ENCODE data around the gene TMEM30A. TPM values are rescaled to one million over a fixed set of nuclear protein-coding genes. Genes with fewer than 3 reads are reported as not detected.

TMEM30A gene
- polyA plus RNA-seq, 1 donor: 56.1 TPM

GRCh38 chr6:75217193-75217592 is 67.4 kb downstream of the TMEM30A start:
- no peak for DNase-seq (ENCODE audit: low read depth)

GRCh38 chr6:75215291-75215690 is 69.3 kb downstream of the TMEM30A start:
- DNase-seq (ENCODE audit: low read depth): no peak

- DNase-seq (ENCODE audit: low read depth): no peak
Observed at GRCh38 chr6:75213732-75214131, 70.9 kb downstream of the TMEM30A start.

- DNase-seq (ENCODE audit: low read depth): no peak
Observed at GRCh38 chr6:75213112-75213511, 71.5 kb downstream of the TMEM30A start.

- DNase-seq (ENCODE audit: low read depth): no peak
Observed at GRCh38 chr6:75211920-75212590, 72.5 kb downstream of the TMEM30A start.

- no peak for DNase-seq (ENCODE audit: low read depth)
Observed at GRCh38 chr6:75210885-75211739, 73.5 kb downstream of the TMEM30A start.

GRCh38 chr6:75209184-75209723 is 75.3 kb downstream of the TMEM30A start:
- no peak for DNase-seq (ENCODE audit: low read depth)

- DNase-seq (ENCODE audit: low read depth): no peak
Observed at GRCh38 chr6:75208298-75209183, 76.1 kb downstream of the TMEM30A start.

GRCh38 chr6:75206576-75207342 is 77.8 kb downstream of the TMEM30A start:
- DNase-seq (ENCODE audit: low read depth): no peak

GRCh38 chr6:75205776-75206575 is 78.6 kb downstream of the TMEM30A start, which contains the start of gene COL12A1:
TSS of gene COL12A1 (minus strand) at chr6:75206053. CDS start at chr6:75202792, 3,261 bp downstream.
- DNase-seq (ENCODE audit: low read depth): peak; percentile 97

- DNase-seq (ENCODE audit: low read depth): no peak
Observed at GRCh38 chr6:75204959-75205775, 79.4 kb downstream of the TMEM30A start.

GRCh38 chr6:75204217-75204958 is 80.2 kb downstream of the TMEM30A start:
- DNase-seq (ENCODE audit: low read depth): no peak

- no peak for DNase-seq (ENCODE audit: low read depth)
Observed at GRCh38 chr6:75203721-75204120, 80.9 kb downstream of the TMEM30A start.

Other genes starting within 250 kb of the TMEM30A start
- 311 TPM for gene COL12A1, start 78.7 kb downstream of the TMEM30A start, polyA plus RNA-seq (ENCODE audit: insufficient read length)
- 211 TPM for gene COX7A2, start 41.0 kb downstream of the TMEM30A start, polyA plus RNA-seq (ENCODE audit: insufficient read length)
- gene FILIP1, start 209.0 kb upstream of the TMEM30A start, polyA plus RNA-seq (ENCODE audit: insufficient read length): 57.6 TPM

Data from forelimb muscle (tissue), 1 donor.